ENCODE results near the gene MUCL3.
A peak's percentile ranks its signal among the peaks of the same experiment; 100 is the strongest.

GRCh38 chr6:30907758-30908591 is 32.8 kb upstream of the MUCL3 start, which contains the start of gene GTF2H4:
- TF ChIP-seq CTCF (IDR thresholded peaks at IDR 0.05) (peak in 2 of 4 experiments; percentile 11 to 46), POLR2A (IDR thresholded peaks at IDR 0.05) (peak in 1 of 2 donors; percentile 58)

All from uterus (tissue), 2 donors.